HCT116 (cell line): ENCODE data around the gene DRD3. TPM values are rescaled to one million over a fixed set of nuclear protein-coding genes. Genes with fewer than 3 reads are reported as not detected.

ENCODE experiments used
- ATAC-seq: fragments of 200-7000 bp; cut with Tn5 transposase; 2 replicates; pipeline ENCODE4 v1.9.1; 2020; ENCODE audit warnings: mild to moderate bottlenecking, moderate library complexity
- BruUV-seq: library from RNA; stranded (reverse); fragments of 400-500 nt; replicated peaks from 2 replicates; lab custom pipeline; 2021; lab: Mats Ljungman, UMichigan
- CTCF ChIA-PET: fragments of 300-600 bp; sonication (Branson Sonifier 250); formaldehyde crosslinking; loops from one replicate; lab custom pipeline; 2021; ENCODE audit warnings: antibody characterized with exemption; lab: Charles Lee
- POLR2A ChIA-PET: fragments of 300-600, 350-600 bp; sonication (Branson Sonifier 250); formaldehyde crosslinking; loops from one replicate; lab custom pipeline; 2021; ENCODE audit warnings: antibody characterized with exemption; lab: Charles Lee
- RAD21 ChIA-PET, 2 experiments: fragments of 300-600 bp; sonication (Branson Sonifier 250); formaldehyde crosslinking; loops; one replicate each; lab custom pipeline; 2023; ENCODE audit warnings: low total read pairs in 2 of 2; ENCODE audit not compliant: uncharacterized antibody in 2 of 2, unreplicated experiment in 2 of 2, low non-redundant PET in 1 of 2; lab: Charles Lee
- DNase-seq: peaks from one replicate; pipeline ENCODE4 v3.0.0-alpha.2; 2010; ENCODE audit warnings: low read depth, low spot score
- H2AFZ ChIP-seq: fragments of 200-600 bp; shearing (Covaris generic), sonication (generic); 2 replicates; pipeline ENCODE4 v1.6.1; 2017; ENCODE audit warnings: low read depth, mixed run types, mixed read lengths, antibody characterized with exemption, low read length; ENCODE audit not compliant: poor library complexity, severe bottlenecking
- H3K27ac ChIP-seq: 2 replicates; pipeline ENCODE4 v1.5.1; 2012; ENCODE audit warnings: low read depth, low read length
- H3K27me3 ChIP-seq: fragments of 200-600 bp; sonication (generic); 2 replicates; pipeline ENCODE4 v1.6.1; 2016; ENCODE audit warnings: mixed run types, low read length, mixed read lengths; ENCODE audit not compliant: insufficient read depth
- H3K36me3 ChIP-seq, 2 experiments: fragments of 200-500 bp in 1 of 2; fragments of 200-600 bp in 1 of 2; sonication (Bioruptor generic) in 1 of 2; sonication (generic) in 1 of 2; 2 replicates each; pipeline versions ENCODE4 v1.5.1 to v1.6.1; 2014 to 2016; ENCODE audit warnings: low read length in 2 of 2, inconsistent platforms in 1 of 2, mixed read lengths in 1 of 2, mixed run types in 1 of 2; ENCODE audit not compliant: insufficient read depth in 2 of 2, control insufficient read depth in 1 of 2
- H3K4me1 ChIP-seq, 2 experiments: fragments of 200-600 bp in 1 of 2; sonication (generic) in 1 of 2; 2 replicates each; pipeline versions ENCODE4 v1.5.1 to v1.6.1; 2012 to 2017; ENCODE audit warnings: low read length in 2 of 2, inconsistent platforms in 1 of 2, mild to moderate bottlenecking in 1 of 2, mixed read lengths in 1 of 2, mixed run types in 1 of 2, moderate library complexity in 1 of 2; ENCODE audit not compliant: insufficient read depth in 2 of 2, control insufficient read depth in 1 of 2
- H3K4me2 ChIP-seq: fragments of 200-600 bp; sonication (generic); 2 replicates; pipeline ENCODE4 v1.6.1; 2017; ENCODE audit warnings: mixed run types, low read length, mixed read lengths
- H3K4me3 ChIP-seq, 2 experiments: fragments of 200-600 bp in 1 of 2; sonication (generic) in 1 of 2; replicated peaks in 1 of 2; 2 replicates each; pipeline ENCODE4 v1.5.1; 2011 to 2016; ENCODE audit warnings: low read length in 2 of 2, control low read depth in 1 of 2, low read depth in 1 of 2, mild to moderate bottlenecking in 1 of 2, mixed read lengths in 1 of 2, mixed run types in 1 of 2
- H3K79me2 ChIP-seq: fragments of 200-600 bp; sonication (generic); 2 replicates; pipeline ENCODE4 v1.6.1; 2017; ENCODE audit warnings: mild to moderate bottlenecking, mixed run types, low read length, moderate library complexity, mixed read lengths; ENCODE audit not compliant: insufficient read depth
- H3K9ac ChIP-seq: fragments of 200-600 bp; sonication (generic); 2 replicates; pipeline ENCODE4 v1.6.1; 2016; ENCODE audit warnings: low read length, mixed read lengths
- H3K9me2 ChIP-seq: fragments of 200-600 bp; sonication (generic), shearing (Covaris generic); 2 replicates; pipeline ENCODE4 v1.6.1; 2017; ENCODE audit warnings: mixed run types, mild to moderate bottlenecking, moderate library complexity; ENCODE audit not compliant: insufficient read depth
- H3K9me3 ChIP-seq, 2 experiments: fragments of 200-500 bp in 1 of 2; fragments of 200-600 bp in 1 of 2; sonication (Bioruptor generic) in 1 of 2; sonication (generic) in 1 of 2; 2 replicates each; pipeline ENCODE4 v1.6.1; 2014 to 2017; ENCODE audit warnings: low read length in 2 of 2, mixed read lengths in 2 of 2, inconsistent platforms in 1 of 2, low read depth in 1 of 2, mild to moderate bottlenecking in 1 of 2, mixed run types in 1 of 2, moderate library complexity in 1 of 2; ENCODE audit not compliant: control insufficient read depth in 1 of 2, insufficient read depth in 1 of 2
- H4K20me1 ChIP-seq: fragments of 200-600 bp; sonication (generic), shearing (Covaris generic); 2 replicates; pipeline ENCODE4 v1.6.1; 2017; ENCODE audit warnings: mixed run types, mild to moderate bottlenecking, moderate library complexity; ENCODE audit not compliant: insufficient read depth
- EGR1 ChIP-seq: IDR thresholded peaks from 2 replicates; pipeline ENCODE4 v1.6.1; 2012; ENCODE audit warnings: low read depth
- ELF1 ChIP-seq: IDR thresholded peaks from 2 replicates; pipeline ENCODE4 v1.6.1; 2012; ENCODE audit warnings: low read depth, borderline replicate concordance
- EZH2phosphoT487 ChIP-seq: fragments of 200-600 bp; IDR thresholded peaks from 2 replicates; pipeline ENCODE4 v1.6.1; 2018; ENCODE audit warnings: antibody characterized with exemption, borderline replicate concordance
- TCF7L2 ChIP-seq: IDR thresholded peaks from 2 replicates; pipeline ENCODE4 v1.7.0; 2011; ENCODE audit warnings: borderline replicate concordance, inconsistent platforms; ENCODE audit not compliant: insufficient read depth, insufficient read length; ENCODE audit errors: extremely low read depth
- ZNF274 ChIP-seq: fragments of 200-500 bp; sonication (Bioruptor generic); IDR thresholded peaks from 2 replicates; pipeline ENCODE4 v1.6.1; 2014; ENCODE audit warnings: mild to moderate bottlenecking, low read depth, low read length, inconsistent platforms
- intact Hi-C: fragments of 100-400 bp; cut with micrococcal nuclease; formaldehyde crosslinking; loops from 2 replicates; pipeline ENCODE4 v1.10.0; 2022
- total RNA-seq: library from RNA; stranded (reverse); gene quantifications from one replicate; pipeline ENCODE4 v1.2.1, GENCODE V29; 2021; ENCODE audit not compliant: unreplicated experiment

DRD3 gene
- total RNA-seq, 1 experiment from 2014 or later = not detected

DNA sequence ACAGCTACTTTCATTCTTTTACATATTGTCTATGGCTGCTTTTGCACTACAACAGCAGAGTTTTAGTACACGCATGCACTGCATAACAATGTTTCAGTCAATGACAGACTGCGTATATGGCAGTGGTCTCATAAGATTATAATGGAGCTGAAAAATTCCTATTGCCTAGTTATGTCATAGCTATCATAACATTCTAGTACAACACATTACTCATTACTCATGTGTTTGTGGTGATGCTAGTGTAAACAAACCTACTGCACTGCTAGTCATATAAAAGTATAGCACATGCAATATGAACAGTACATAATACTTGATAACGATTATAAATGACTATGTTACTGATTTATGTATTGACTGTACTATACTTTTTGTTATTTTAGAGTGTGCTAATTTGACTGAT is 74.4 kb downstream of the DRD3 start:
- DNase-seq (no peak), ATAC-seq (no peak)
- ChIA-PET POLR2A (no interaction called here), CTCF (no interaction called here), RAD21 (no interaction called here)
- H3K4me1 ChIP-seq = no peaks in the 10 kb centered on the region
- intact Hi-C loops = no loop called here
- H4K20me1 ChIP-seq = no peaks in the 10 kb centered on the region
- H3K27ac ChIP-seq = no peak overlapping the region
- no peaks in the 10 kb centered on the region for H3K36me3 ChIP-seq
- H3K79me2 ChIP-seq = no peaks in the 10 kb centered on the region
- H3K4me2 ChIP-seq = no peak overlapping the region
- no peak overlapping the region for H3K4me3 ChIP-seq
- TF ChIP-seq ZNF274 = no peak
- TF ChIP-seq TCF7L2 = no peak
- no peak for TF ChIP-seq ELF1
- TF ChIP-seq EGR1 = no peak
- no peaks in the 10 kb centered on the region for H3K27me3 ChIP-seq
- no peak overlapping the region for H3K9ac ChIP-seq
- no peaks in the 10 kb centered on the region for H3K9me2 ChIP-seq
- H3K9me3 ChIP-seq = no peaks in the 10 kb centered on the region
- BruUV-seq = no TSS peak
- H2AFZ ChIP-seq = no peak overlapping the region

DNA sequence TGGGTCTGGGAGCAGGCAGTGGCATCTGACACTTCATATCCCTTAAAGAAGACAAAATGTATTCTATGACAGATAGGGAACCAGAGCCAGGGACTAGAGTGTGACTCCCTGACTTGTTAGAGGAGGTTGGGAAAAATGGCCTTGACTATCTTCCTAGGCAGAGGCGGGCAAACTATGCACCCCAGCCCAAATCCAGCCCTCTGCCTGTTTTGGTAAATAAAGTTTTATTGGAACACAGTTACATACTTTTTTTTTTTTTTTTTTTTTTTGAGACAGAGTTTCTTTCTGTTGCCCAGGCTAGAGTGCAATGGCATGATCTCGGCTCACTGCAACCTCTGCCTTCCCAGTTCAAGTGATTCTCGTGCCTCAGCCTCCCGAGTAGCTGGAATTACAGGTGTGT is 75.0 kb downstream of the DRD3 start:
- H3K4me2 ChIP-seq = no peak overlapping the region
- ChIA-PET POLR2A (no interaction called here), RAD21 (no interaction called here), CTCF (no interaction called here)
- TF ChIP-seq EZH2phosphoT487 = no peak
- no peaks in the 10 kb centered on the region for H3K9me2 ChIP-seq
- no peak for ATAC-seq
- H3K4me1 ChIP-seq = no peaks in the 10 kb centered on the region
- no peaks in the 10 kb centered on the region for H4K20me1 ChIP-seq
- intact Hi-C loops = no loop called here
- no TSS peak for BruUV-seq
- no peaks in the 10 kb centered on the region for H3K9me3 ChIP-seq
- no peaks in the 10 kb centered on the region for H3K27me3 ChIP-seq
- no peaks in the 10 kb centered on the region for H3K79me2 ChIP-seq
- H3K27ac ChIP-seq = no peak overlapping the region
- H3K4me3 ChIP-seq = no peak overlapping the region
- H3K9ac ChIP-seq = no peak overlapping the region
- no peaks in the 10 kb centered on the region for H3K36me3 ChIP-seq
- DNase-seq = no peak
- no peak overlapping the region for H2AFZ ChIP-seq
